Measurements from ENCODE around the gene RENBP.

RENBP gene

DNA sequence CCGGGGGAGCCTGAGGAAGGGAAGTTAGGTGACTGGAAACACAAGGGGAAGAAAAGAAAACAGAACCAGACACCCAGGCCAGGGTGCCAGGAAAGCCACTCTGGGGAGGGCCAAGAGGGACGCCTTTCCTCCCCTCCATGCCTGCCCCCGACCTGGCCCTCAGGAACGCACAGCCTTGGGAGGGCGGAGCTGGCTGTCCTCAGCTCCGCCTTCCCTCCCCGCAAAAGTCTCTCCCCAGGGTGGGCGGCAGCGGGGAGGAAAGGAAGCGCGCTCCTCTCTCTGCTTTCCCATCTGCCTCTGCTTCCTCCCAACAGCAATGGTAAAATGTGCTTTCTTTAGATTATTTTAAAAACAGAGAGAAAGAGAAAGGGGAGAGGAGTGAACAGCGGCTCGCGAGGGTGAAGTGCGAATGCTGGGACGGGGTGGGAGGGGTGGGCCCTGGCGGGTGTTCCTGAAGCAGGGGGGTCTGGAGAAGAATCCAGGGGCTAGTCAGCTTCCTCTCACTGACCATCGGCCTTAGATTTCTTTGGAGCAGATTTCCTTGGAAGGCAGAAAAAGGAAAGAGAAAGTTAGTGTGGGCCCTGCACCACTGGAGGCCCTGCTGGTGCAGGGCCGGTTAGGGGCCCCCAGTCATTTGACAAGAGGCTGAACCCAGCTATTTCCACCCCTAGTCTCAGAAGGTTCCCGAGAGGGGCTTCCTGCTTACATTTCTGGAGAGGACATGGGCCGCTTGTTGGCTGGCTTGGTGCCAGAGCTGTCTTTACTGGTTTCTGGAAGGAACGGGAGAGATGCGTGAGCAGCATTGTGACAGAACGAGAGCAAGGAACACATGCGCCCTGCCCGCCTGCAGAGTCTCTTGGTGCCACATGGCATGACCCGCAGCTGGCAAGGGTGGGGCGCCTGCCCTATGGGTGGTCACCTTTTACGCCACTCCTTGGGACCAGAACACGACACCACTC, 4.7 kb upstream of the RENBP start:
- no peak overlapping the region for H3K4me3 ChIP-seq (ENCODE audit: low read depth, low read length)
- no peak for DNase-seq (ENCODE audit: low read depth)
- TF ChIP-seq, protein P1, sequence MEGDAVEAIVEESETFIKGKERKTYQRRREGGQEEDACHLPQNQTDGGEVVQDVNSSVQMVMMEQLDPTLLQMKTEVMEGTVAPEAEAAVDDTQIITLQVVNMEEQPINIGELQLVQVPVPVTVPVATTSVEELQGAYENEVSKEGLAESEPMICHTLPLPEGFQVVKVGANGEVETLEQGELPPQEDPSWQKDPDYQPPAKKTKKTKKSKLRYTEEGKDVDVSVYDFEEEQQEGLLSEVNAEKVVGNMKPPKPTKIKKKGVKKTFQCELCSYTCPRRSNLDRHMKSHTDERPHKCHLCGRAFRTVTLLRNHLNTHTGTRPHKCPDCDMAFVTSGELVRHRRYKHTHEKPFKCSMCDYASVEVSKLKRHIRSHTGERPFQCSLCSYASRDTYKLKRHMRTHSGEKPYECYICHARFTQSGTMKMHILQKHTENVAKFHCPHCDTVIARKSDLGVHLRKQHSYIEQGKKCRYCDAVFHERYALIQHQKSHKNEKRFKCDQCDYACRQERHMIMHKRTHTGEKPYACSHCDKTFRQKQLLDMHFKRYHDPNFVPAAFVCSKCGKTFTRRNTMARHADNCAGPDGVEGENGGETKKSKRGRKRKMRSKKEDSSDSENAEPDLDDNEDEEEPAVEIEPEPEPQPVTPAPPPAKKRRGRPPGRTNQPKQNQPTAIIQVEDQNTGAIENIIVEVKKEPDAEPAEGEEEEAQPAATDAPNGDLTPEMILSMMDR (IDR thresholded peaks at IDR 0.05; ENCODE audit: insufficient read depth, low read depth, low read length, missing control alignments) = no peak

DNA sequence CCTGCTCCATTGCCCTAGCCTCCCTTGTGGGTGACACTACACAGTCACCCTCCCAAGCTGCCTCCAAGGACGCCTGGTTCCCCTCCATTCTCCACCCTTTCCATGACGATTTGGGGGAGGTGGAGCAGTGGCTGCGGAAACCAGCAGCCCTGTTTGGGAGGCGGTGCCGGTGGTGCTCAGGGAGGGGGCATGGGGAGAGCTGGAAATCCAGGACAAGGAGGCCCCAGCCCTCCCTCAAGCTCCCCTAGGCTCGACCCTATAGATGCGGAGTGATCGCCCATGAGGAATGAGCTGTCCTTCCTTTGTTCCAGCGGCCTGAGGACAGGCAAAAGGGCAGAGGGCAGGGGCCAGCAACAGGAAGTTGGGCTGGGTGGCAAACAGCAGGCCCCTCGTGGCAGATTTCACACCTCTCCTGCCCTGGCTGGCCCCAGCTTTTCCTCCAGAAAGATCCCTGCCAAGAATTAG, 3.6 kb upstream of the RENBP start:
- DNase-seq (ENCODE audit: low read depth) = no peak
- H3K4me3 ChIP-seq (ENCODE audit: low read depth, low read length) = no peak overlapping the region
- TF ChIP-seq, protein P1 (IDR thresholded peaks at IDR 0.05; ENCODE audit: insufficient read depth, low read depth, low read length, missing control alignments) = no peak

DNA sequence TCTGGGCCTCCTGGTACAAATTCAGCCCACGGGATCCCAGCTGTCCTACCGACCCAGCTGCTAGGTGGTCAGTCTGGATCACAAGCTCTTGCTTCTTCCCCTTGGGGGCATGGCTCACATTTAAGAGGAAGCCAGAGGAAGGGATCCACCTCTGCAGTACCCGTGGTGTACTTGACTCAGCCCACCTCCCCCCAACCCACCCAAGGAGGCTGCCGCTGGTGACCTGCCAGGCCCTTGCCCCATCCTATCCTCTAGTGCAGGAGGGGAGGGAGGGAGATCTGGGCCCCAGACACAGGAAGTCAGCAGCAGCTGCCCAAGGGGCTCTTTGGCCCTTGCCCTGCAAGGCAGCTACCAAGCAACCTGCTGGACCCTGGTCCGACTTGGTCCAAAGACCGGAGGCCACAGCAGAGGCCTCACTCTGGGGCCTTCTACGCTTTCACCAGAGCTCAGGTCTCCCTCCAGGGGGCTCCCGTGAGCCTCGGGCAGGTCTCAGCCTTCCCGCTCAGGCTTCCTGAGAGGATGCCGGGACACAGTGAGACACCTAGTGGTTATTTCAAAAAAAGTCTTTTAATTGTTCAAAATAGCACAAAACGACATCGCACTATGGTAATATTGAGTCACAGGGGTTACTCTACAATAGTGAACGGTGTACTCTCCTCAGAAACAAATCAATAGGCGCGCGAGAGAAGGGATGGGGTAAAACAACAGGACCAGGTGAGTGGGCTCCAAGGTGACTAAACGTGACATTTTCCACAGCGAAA, 2.7 kb upstream of the RENBP start:
- DNase-seq (ENCODE audit: low read depth) = peak; percentile 84
- TF ChIP-seq, protein P1 (IDR thresholded peaks at IDR 0.05; ENCODE audit: insufficient read depth, low read depth, low read length, missing control alignments) = peak; percentile 79
- H3K4me3 ChIP-seq (ENCODE audit: low read depth, low read length) = no peak overlapping the region

DNA sequence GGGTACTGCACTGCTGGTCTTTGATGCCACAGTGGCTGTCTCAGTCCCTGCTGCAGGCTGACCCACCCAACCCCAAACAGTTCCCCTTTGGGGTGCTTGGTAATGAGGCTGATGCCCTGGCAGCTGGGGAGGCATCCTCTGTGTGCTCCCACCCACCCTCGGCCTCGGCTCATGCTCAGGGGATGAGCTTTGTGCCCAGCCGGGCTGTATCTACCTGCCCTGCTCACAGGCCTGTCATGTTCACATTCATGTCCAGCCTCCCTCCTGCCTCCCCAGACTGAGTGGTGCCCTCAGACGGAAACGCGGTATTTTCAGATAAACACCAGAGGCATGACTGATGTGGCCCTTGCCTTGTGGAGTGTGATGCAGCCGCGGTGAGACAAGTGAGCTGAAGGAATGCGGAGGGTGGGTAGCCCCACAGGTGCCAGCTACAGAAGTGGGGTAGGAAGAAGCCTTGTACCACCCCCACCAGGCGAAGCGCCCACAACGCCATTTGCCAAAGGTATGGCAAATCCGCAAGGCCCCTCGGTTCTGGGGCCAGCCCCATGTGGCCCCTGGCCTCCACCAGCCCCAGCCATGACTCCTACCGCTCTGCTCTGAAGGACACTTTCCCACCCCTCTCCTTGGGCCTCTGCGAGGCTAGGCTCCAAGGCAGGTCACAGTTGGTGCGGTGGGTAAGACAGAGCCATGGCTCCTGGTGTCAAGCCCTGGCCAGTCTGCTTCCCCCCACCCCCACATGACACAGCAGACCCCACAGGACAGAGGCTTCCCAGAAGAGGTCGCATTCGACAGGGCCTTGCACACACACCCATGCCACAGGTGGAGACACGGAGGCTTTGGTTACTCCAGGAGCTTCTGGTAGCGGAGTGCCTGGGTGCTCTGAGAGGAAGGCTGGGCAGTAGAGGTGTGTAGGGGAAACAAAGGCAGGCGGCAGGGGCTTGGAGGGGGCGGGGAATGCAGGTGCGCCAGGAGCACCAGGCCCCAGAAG, 1.8 kb upstream of the RENBP start:
- TF ChIP-seq, protein P1 (IDR thresholded peaks at IDR 0.05; ENCODE audit: insufficient read depth, low read depth, low read length, missing control alignments) = no peak
- no peak overlapping the region for H3K4me3 ChIP-seq (ENCODE audit: low read depth, low read length)
- DNase-seq (ENCODE audit: low read depth) = no peak

DNA sequence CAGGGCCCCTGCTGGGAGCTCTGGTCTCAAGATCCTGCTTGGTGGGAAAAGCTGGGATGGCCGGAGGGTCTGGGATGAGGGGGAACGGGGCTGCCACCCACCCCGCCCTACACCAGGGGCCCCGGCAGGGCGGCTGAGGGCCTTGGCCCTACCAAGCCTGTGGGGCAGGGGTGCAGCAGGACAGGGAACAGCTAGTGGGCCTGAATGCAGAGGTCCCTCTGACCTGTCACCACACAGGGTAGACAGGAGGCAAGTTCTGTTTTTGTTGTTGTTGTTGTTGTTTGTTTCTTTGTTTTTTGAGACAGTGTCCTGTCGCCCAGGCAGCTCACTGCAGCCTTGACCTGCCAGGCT, 332 bp upstream of the RENBP start:
- TF ChIP-seq, protein P1 (IDR thresholded peaks at IDR 0.05; ENCODE audit: insufficient read depth, low read depth, low read length, missing control alignments) = no peak
- DNase-seq (ENCODE audit: low read depth) = no peak
- peak overlapping the region; percentile 23; the same call in 1 of the 2 replicates for H3K4me3 ChIP-seq (ENCODE audit: low read depth, low read length)
